ENCODE results near the gene ARHGAP42.

ARHGAP42 gene

DNA sequence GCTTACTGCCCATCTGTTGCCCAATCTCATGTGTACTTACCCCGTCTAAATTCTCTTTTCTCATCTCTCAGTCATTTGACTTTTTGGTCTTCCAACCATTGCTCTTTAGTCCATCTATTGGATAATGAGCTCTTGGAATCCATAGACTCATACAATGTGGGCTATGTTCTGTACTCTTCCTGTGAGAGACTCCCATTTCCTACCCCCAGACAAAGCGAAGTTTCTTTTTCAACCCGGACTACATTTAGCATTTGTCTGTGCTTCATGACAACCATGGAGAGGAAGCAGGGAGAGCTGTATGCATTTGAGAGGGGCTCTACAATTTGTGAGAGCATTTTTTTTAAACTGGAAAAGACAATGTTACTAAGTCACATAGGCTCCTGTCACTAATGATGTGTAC is 4.0 kb upstream of the ARHGAP42 start:
- no peak for DNase-seq

- no peak for DNase-seq
Observed at GRCh38 chr11:100684101-100685065, 2.7 kb upstream of the ARHGAP42 start.

DNA sequence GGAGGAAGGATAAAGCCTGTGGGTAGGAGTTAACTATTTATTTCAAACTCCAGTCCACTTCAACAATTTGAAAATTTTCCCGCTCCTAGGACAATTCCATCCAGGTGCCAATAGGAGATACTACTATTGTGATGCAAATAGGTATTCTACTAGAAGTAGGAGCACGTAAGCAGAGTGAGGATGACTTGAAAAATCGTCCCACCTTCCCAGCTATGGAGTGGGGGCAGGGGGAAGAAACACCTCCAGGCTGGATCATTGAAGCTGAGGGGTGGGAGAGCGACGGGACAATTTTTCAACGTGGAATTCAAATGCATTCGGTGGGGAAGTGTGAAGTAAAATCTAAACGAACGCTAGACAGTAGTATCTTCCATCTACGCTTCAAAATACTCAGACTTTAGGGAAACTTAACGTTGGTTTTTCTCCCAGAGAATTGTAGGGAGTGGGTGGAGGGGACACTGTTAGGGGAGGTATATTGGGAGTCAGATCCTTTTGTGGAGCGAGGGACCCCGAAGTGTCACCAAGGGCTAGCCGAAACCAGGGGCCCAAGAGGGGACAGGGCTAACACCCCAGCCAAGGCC is 523 bp upstream of the ARHGAP42 start:
- DNase-seq, result no peak

- peak; percentile 82 for DNase-seq
Observed at GRCh38 chr11:100687630-100688395, 725 bp downstream of the ARHGAP42 start.

DNA sequence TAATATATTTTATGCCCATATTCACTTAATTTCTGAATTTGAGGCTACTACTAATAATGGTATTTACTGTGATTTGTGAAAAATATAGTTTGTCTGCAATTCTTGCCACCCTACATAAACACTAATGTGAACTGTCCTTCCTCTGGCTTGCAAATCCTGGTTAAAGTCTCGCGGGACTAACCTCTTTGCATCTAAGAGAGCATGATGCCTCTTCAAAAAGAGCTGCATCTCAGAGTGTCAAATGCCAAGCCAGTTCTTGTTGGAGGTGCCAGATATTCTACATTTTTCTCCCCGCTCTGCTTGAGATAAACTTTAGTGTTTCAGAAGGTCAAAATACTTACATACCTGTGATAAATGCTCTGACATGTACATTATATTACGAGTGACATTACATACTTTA is 2.1 kb downstream of the ARHGAP42 start:
- DNase-seq, result peak; percentile 19

- DNase-seq, result no peak
Observed at GRCh38 chr11:100691896-100692653, 5.0 kb downstream of the ARHGAP42 start.

- DNase-seq, result no peak
Observed at GRCh38 chr11:100695911-100696310, 8.8 kb downstream of the ARHGAP42 start.

GRCh38 chr11:100703139-100703538 is 16.1 kb downstream of the ARHGAP42 start:
- DNase-seq, result no peak

GRCh38 chr11:100703801-100704575 is 16.9 kb downstream of the ARHGAP42 start:
- DNase-seq, result no peak

DNA sequence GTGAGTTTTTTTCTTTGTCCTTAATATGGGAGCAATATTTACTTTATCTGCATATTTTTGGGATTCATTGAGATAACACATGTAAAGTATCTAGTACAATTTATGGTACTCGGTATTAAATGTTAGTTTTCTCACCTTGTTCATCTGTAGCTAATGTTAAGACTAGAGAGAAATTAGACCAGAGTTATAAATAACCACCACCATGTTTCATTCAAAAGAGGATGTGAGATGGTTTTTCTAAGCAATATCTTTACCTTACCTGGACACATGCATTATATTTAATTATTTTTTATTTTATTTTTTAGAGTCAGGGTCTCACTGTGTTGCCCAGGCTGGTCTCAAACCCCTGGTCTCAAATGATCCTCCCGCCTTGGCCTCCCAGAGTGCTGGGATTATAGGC is 18.4 kb downstream of the ARHGAP42 start:
- DNase-seq, result no peak

- no peak for DNase-seq
Observed at GRCh38 chr11:100706179-100706578, 19.1 kb downstream of the ARHGAP42 start.

DNA sequence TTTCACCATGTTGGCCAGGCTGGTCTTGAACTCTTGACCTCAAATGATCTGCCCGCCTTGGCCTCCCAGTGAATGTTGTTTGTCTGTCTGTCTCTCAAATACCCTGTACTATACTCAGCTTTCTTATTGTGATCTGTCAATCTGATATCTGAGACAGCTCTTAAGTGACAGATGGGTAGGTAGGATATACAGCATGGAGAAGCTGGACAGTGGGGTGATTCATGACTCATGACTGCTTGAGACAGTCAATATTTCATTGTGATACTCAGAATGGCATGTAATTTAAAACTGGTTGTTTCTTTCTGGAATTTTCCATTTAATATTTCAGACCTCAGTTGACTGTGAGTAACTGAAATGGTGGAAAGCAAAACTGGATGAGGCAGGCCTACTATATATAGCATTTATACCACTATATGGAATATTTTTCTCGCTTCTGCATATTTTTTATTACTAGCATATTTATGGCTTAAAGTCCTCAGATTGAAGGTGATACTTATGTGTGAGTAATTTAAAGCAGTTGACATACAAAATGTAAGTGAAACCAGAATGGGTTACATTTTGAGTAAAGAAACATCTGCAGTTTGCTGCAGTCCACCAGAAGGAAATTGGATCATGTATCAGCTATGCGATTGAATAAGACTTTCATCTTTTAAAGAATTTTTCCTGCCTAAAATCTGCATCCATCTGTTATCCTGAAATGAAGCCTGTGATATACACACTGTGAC is 22.3 kb downstream of the ARHGAP42 start:
- peak; percentile 61 for DNase-seq

DNA sequence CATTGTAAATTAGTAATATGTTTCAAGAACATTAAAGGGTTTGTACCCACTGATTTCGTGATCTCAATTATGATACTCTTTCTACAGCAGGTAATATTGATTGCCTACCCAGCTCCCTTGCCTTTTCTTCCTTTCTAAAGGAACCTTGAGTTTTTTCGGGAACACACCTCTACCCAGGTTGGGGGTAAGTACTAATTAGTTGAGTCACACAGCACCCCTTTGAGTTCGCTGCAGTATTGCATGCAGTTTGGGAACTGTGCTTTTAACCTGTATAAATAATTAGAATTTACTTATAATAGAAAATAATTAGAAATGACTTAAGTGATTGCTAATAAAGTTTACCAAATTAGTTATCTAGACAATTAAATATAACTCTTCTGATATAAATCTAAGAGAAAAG is 24.9 kb downstream of the ARHGAP42 start:
- no peak for DNase-seq

DNA sequence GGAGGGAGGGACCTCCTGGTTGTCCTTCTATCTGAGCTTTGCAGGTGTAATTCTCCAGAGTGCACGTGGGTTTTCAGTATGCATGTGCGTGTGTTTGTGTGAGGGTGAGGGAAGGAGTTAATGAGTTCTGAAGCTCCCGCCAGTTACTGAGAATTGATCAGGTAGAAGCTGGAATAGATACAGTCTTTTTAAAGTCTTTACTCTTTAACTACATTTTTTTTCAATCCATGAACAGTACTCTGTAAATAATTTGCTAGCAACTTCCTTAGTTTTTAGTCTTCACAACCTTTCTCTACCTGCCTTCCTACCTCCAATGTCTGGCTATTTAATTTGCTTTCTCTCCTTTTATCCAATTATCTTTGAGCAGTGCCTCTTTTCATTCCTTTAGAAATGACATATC is 25.5 kb downstream of the ARHGAP42 start:
- DNase-seq, result no peak

DNA sequence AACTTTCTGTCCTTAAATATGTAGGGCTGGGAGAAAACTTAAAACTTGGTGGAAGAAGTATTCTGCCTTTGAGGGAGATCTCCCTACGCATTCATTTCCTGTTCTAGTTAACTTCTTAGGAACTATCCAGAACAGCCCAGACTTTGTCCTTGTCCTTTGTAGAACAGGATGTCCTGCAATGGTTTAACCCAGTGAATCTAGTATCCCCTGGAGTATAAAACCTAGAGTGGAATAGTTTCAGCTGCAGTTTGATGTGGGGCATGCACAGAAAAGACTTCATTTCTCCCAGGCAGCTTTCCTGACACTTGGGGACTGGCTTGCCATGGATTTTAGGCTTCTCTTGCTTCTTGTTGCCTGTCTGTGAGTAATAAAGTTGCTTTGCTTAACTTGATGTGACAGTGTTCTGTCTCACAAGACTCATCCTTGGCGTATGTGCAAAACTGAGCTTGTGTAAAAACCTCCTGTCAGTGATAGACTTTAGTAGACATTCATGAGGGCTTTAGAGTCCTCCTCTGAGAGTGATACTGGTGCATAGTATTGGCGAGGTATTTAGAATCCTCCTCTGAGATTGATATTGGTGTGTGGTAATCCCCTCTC is 28.2 kb downstream of the ARHGAP42 start:
- DNase-seq, result no peak

GRCh38 chr11:100716838-100717237 is 29.8 kb downstream of the ARHGAP42 start:
- DNase-seq, result no peak

DNA sequence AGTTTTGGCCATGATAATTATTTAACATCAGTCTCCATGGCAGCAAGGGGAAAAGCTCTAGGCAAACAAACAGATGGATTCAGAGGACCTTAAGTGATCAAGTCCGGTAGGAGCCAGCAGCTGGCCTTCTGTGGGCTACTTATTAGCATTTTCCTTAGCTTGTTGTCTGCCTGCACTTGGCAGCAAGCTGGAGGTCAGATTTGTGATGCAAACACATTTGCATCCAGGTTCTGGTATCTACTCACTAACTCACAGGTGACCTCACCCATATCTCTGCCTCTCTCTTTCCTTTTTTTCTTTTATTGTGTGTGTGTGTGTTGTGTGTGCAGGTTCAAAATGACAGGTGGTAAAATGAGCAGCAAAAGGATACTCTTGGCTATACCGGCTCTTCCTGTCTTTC is 32.3 kb downstream of the ARHGAP42 start:
- no peak for DNase-seq

- DNase-seq, result peak; percentile 88
Observed at GRCh38 chr11:100719809-100720221, 32.7 kb downstream of the ARHGAP42 start.

DNA sequence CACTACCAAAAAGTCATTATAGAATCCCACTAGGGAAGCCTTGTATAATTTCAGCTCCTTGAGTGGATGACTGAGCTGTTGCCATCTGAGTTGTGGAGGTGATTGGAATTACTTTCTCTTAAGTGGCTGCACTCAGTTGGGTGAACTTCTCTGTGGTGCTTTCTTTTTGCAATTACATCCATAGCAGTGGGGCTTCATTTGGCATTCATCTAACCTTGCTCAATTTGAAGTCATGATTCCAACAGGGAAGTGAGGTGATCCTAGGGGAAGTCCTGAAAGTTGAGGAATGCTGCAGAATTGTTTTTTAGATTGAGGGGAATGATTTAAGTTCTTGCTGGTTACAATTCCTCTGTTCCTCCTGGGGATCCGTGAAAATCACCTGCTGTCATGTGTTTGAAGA is 39.6 kb downstream of the ARHGAP42 start:
- no peak for DNase-seq

- DNase-seq, result peak; percentile 33
Observed at GRCh38 chr11:100727410-100727809, 40.3 kb downstream of the ARHGAP42 start.

DNA sequence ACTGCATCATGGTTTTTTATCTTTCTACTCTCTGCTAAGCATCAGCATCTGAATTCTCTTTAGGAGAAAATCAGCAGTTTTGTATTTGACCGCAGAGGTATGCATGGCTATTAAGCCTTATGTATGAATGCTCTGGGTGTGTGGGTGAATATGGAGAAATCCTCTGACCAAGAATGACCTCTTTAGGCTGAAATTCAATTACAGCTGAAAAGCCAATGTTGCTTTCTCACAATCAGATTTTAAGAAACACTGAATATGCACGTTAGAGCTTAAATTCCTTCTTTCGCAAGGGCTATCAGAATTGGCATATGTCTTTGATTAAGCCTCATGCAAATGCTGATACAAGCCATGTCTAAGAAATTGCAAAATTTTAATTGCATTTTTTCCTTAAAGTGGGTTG is 43.2 kb downstream of the ARHGAP42 start:
- DNase-seq, result peak; percentile 54
